Neutrophil (primary cell): ENCODE data around the gene CTNND2.
"Not testable (repeated sequence)": the region's sequence is repeated elsewhere in the genome, so short reads cannot be mapped to it uniquely, and the experiment has no call there.

Experiments used
- H3K27ac ChIP-seq: fragments of 200-600 bp; sonication (generic); 2 replicates; pipeline ENCODE4 v1.5.1; 2016; ENCODE audit warnings: mild to moderate bottlenecking, moderate library complexity
- H3K27me3 ChIP-seq: fragments of 200-600 bp; sonication (generic); 2 replicates; pipeline ENCODE4 v1.6.0; 2016; ENCODE audit warnings: mild to moderate bottlenecking
- H3K36me3 ChIP-seq: fragments of 200-600 bp; sonication (generic); 2 replicates; pipeline ENCODE4 v1.5.1; 2017
- H3K4me1 ChIP-seq, 2 experiments: fragments of 200-600 bp in 1 of 2; sonication (generic) in 1 of 2; 1 replicate in 1 of 2; 2 replicates in 1 of 2; pipeline versions ENCODE4 v1.5.1 to v1.6.1; 2013 to 2016; ENCODE audit warnings: low read depth in 1 of 2, low read length in 1 of 2, mild to moderate bottlenecking in 1 of 2, moderate library complexity in 1 of 2; ENCODE audit not compliant: control insufficient read depth in 1 of 2, insufficient read depth in 1 of 2
- H3K4me3 ChIP-seq, 2 experiments: fragments of 200-600 bp in 1 of 2; sonication (generic) in 1 of 2; 1 replicate in 1 of 2; 2 replicates in 1 of 2; pipeline ENCODE4 v1.5.1; 2013 to 2016; ENCODE audit warnings: low read depth in 1 of 2, low read length in 1 of 2, mild to moderate bottlenecking in 1 of 2, moderate library complexity in 1 of 2
- H3K9me3 ChIP-seq: fragments of 200-600 bp; sonication (generic); 2 replicates; pipeline ENCODE4 v1.5.1; 2016
- CTCF ChIP-seq: fragments of 200-600 bp; sonication (generic); IDR thresholded peaks from 2 replicates; pipeline ENCODE4 v1.5.1; 2016; ENCODE audit warnings: antibody characterized with exemption

Gene CTNND2

GRCh38 chr5:11069041-11069440 lies 835.2 kb downstream of the CTNND2 start:
- Histone ChIP-seq H3K4me1 (no peaks in the 10 kb centered on the region), H3K36me3 (no peaks in the 10 kb centered on the region), H3K4me3 (no peak overlapping the region), H3K9me3 (no peaks in the 10 kb centered on the region), H3K27me3 (no peaks in the 10 kb centered on the region), H3K27ac (no peak overlapping the region)
- no peak for TF ChIP-seq CTCF

GRCh38 chr5:11065723-11066122 lies 838.5 kb downstream of the CTNND2 start:
- not testable (repeated sequence) for H3K36me3 ChIP-seq, H3K9me3 ChIP-seq, H3K27ac ChIP-seq, H3K4me1 ChIP-seq, H3K27me3 ChIP-seq, H3K4me3 ChIP-seq

GRCh38 chr5:11064763-11065450 lies 839.3 kb downstream of the CTNND2 start:
- Histone ChIP-seq H3K36me3 (no peaks in the 10 kb centered on the region), H3K9me3 (no peaks in the 10 kb centered on the region), H3K27me3 (no peaks in the 10 kb centered on the region), H3K4me3 (no peak overlapping the region), H3K27ac (no peak overlapping the region), H3K4me1 (no peaks in the 10 kb centered on the region)
- TF ChIP-seq CTCF, result no peak

- no peak overlapping the region for H3K27ac ChIP-seq
- no peaks in the 10 kb centered on the region for H3K9me3 ChIP-seq
- H3K4me1 ChIP-seq, result no peaks in the 10 kb centered on the region
- no peak for TF ChIP-seq CTCF
- no peak overlapping the region for H3K4me3 ChIP-seq
- H3K27me3 ChIP-seq, result no peaks in the 10 kb centered on the region
- no peaks in the 10 kb centered on the region for H3K36me3 ChIP-seq
These were observed 841.8 kb downstream of the CTNND2 start for GRCh38 chr5:11062397-11062796.

GRCh38 chr5:11056560-11056959 lies 847.7 kb downstream of the CTNND2 start:
- Histone ChIP-seq H3K36me3 (no peaks in the 10 kb centered on the region), H3K9me3 (no peaks in the 10 kb centered on the region), H3K27ac (no peak overlapping the region), H3K4me3 (no peak overlapping the region), H3K4me1 (no peaks in the 10 kb centered on the region), H3K27me3 (no peaks in the 10 kb centered on the region)
- no peak for TF ChIP-seq CTCF

GRCh38 chr5:11054014-11054413 lies 850.2 kb downstream of the CTNND2 start:
- TF ChIP-seq CTCF, result no peak
- no peak overlapping the region for H3K4me3 ChIP-seq
- H3K36me3 ChIP-seq, result no peaks in the 10 kb centered on the region
- no peaks in the 10 kb centered on the region for H3K4me1 ChIP-seq
- H3K27ac ChIP-seq, result no peak overlapping the region
- no peaks in the 10 kb centered on the region for H3K9me3 ChIP-seq
- no peaks in the 10 kb centered on the region for H3K27me3 ChIP-seq
